NCI-H2029 treated with DMSO at 0.1 percent for 48 hours (cell line): ENCODE results near the gene SIGLEC1.

Source experiments
- DNase-seq: peaks from one replicate; lab custom pipeline; 2025; lab: John Stamatoyannopoulos, UW

The SIGLEC1 gene

GRCh38 chr20:3744806-3745685, 32.6 kb upstream of the SIGLEC1 start:
- no peak for DNase-seq

GRCh38 chr20:3744037-3744436, 31.6 kb upstream of the SIGLEC1 start:
- DNase-seq, result no peak

GRCh38 chr20:3743251-3743650, 30.9 kb upstream of the SIGLEC1 start:
- DNase-seq, result no peak

GRCh38 chr20:3741836-3742458, 29.5 kb upstream of the SIGLEC1 start:
- DNase-seq, result no peak

- no peak for DNase-seq
Measured at GRCh38 chr20:3740615-3741301, 28.4 kb upstream of the SIGLEC1 start.

GRCh38 chr20:3739926-3740451, 27.6 kb upstream of the SIGLEC1 start:
- no peak for DNase-seq

GRCh38 chr20:3739054-3739925, 26.9 kb upstream of the SIGLEC1 start:
- no peak for DNase-seq

- DNase-seq, result no peak
Measured at GRCh38 chr20:3738111-3739053, 26.0 kb upstream of the SIGLEC1 start.

- DNase-seq, result no peak
Measured at GRCh38 chr20:3735768-3736167, 23.4 kb upstream of the SIGLEC1 start.

GRCh38 chr20:3734111-3734843, 21.9 kb upstream of the SIGLEC1 start:
- DNase-seq, result peak; percentile 35

GRCh38 chr20:3733119-3733995, 21.0 kb upstream of the SIGLEC1 start:
- DNase-seq, result no peak

GRCh38 chr20:3732327-3733118, 20.1 kb upstream of the SIGLEC1 start, which contains the start of gene HSPA12B:
TSS of gene HSPA12B (plus strand) at chr20:3732685. CDS start at chr20:3738675, 5,990 bp downstream.
- no peak for DNase-seq

- DNase-seq, result no peak
Measured at GRCh38 chr20:3731944-3732326, 19.5 kb upstream of the SIGLEC1 start.

GRCh38 chr20:3730803-3731672, 18.6 kb upstream of the SIGLEC1 start:
- DNase-seq, result no peak

GRCh38 chr20:3729811-3730540, 17.6 kb upstream of the SIGLEC1 start:
- no peak for DNase-seq

GRCh38 chr20:3729378-3729777, 17.0 kb upstream of the SIGLEC1 start:
- no peak for DNase-seq
